T-cell (primary cell): ENCODE data around the gene CAPN11. TPM values are rescaled to one million over a fixed set of nuclear protein-coding genes. Genes with fewer than 3 reads are reported as not detected.
A peak's percentile ranks its signal among the peaks of the same experiment; 100 is the strongest.

ENCODE experiments used
- ATAC-seq, 4 experiments: fragments of 200-7000 bp in 3 of 4; fragments of 150-1000 bp in 1 of 4; cut with Tn5 transposase; replicated peaks in 1 of 4; 1 replicate in 3 of 4; 2 replicates in 1 of 4; pipeline ENCODE4 v1.10.0; 2021; ENCODE audit warnings: moderate library complexity in 3 of 4, mild to moderate bottlenecking in 2 of 4, moderate number of reproducible peaks in 1 of 4
- CTCF ChIA-PET, 2 donors: fragments of 300-600 bp; sonication (Branson Sonifier 250); formaldehyde crosslinking; loops; one replicate each; lab custom pipeline; 2022; ENCODE audit warnings: antibody characterized with exemption in 2 of 2; lab: Charles Lee
- POLR2A ChIA-PET, 2 donors: fragments of 300-600 bp; sonication (Branson Sonifier 250); formaldehyde crosslinking; loops; one replicate each; lab custom pipeline; 2022; ENCODE audit warnings: antibody characterized with exemption in 2 of 2; lab: Charles Lee
- DNase-seq, 35 experiments: peaks; one replicate each; pipeline versions ENCODE4 v3.0.0 to v3.0.0-alpha.2; 2013 to 2023
- H3K27ac ChIP-seq: one replicate; pipeline ENCODE4 v1.5.1; 2013; ENCODE audit warnings: low read length
- H3K27me3 ChIP-seq, 2 experiments: replicated peaks in 1 of 2; 1 replicate in 1 of 2; 2 replicates in 1 of 2; pipeline versions ENCODE4 v1.6.1 to v1.7.0; 2013; ENCODE audit warnings: low read length in 1 of 2, mixed read lengths in 1 of 2; ENCODE audit not compliant: control insufficient read depth in 2 of 2, insufficient read depth in 2 of 2; ENCODE audit errors: extremely low read depth in 1 of 2
- H3K36me3 ChIP-seq, 2 donors: 1 replicate in 1 of 2; 2 replicates in 1 of 2; pipeline versions ENCODE4 v1.6.1 to v1.7.0; 2013; ENCODE audit warnings: low read length in 1 of 2; ENCODE audit not compliant: control insufficient read depth in 2 of 2, insufficient read depth in 1 of 2; ENCODE audit errors: extremely low read depth in 1 of 2
- H3K4me1 ChIP-seq, 2 experiments: 1 replicate in 1 of 2; 2 replicates in 1 of 2; pipeline versions ENCODE4 v1.6.1 to v1.7.0; 2013; ENCODE audit warnings: low read length in 2 of 2, mixed read lengths in 1 of 2; ENCODE audit not compliant: insufficient read depth in 2 of 2, control insufficient read depth in 1 of 2; ENCODE audit errors: extremely low read depth in 1 of 2
- H3K4me3 ChIP-seq, 2 donors: 1 replicate in 1 of 2; 2 replicates in 1 of 2; pipeline versions ENCODE4 v1.5.1 to v1.7.0; 2013; ENCODE audit warnings: mild to moderate bottlenecking in 2 of 2, low read length in 1 of 2, moderate library complexity in 1 of 2; ENCODE audit not compliant: control insufficient read depth in 1 of 2; ENCODE audit errors: extremely low read depth in 1 of 2
- H3K9me3 ChIP-seq: 2 replicates; pipeline ENCODE4 v1.7.0; 2013
- H3K27ac Mint-ChIP-seq, 2 donors: one replicate each; pipeline ENCODE4 v1.8.0; 2020 to 2021; ENCODE audit warnings: mild to moderate bottlenecking in 2 of 2, mixed read lengths in 2 of 2
- H3K27me3 Mint-ChIP-seq, 2 donors: one replicate each; pipeline ENCODE4 v1.8.0; 2021 to 2022; ENCODE audit warnings: mixed read lengths in 2 of 2
- H3K36me3 Mint-ChIP-seq: one replicate; pipeline ENCODE4 v1.8.0; 2021; ENCODE audit warnings: mixed read lengths
- H3K4me1 Mint-ChIP-seq, 3 donors: one replicate each; pipeline ENCODE4 v1.8.0; 2020 to 2022; ENCODE audit warnings: mixed read lengths in 3 of 3, mild to moderate bottlenecking in 1 of 3
- H3K4me3 Mint-ChIP-seq, 3 donors: one replicate each; pipeline ENCODE4 v1.8.0; 2020 to 2022; ENCODE audit warnings: mild to moderate bottlenecking in 3 of 3, mixed read lengths in 3 of 3, moderate library complexity in 3 of 3
- H3K9me3 Mint-ChIP-seq, 3 donors: one replicate each; pipeline ENCODE4 v1.8.0; 2020 to 2022; ENCODE audit warnings: mixed read lengths in 3 of 3
- WGBS: methylation state at CpG from one replicate; pipeline ENCODE4 v1.1.5; 2013; ENCODE audit warnings: missing lambda C conversion rate; ENCODE audit not compliant: insufficient coverage; 5-methylcytosine and 5-hydroxymethylcytosine counted together
- total RNA-seq, 35 experiments: library from RNA in 6 of 35; stranded (reverse) in 6 of 35; fragments of 120-200 nt in 1 of 35; gene quantifications; one replicate each; pipeline versions ENCODE4 v1.2.1 to v1.2.4 and lab custom pipeline; 2013 to 2026

The CAPN11 gene
- total RNA-seq, 5 donors from 2014 or later (not counting 1 experiment from before 2014, with no cell fraction given): 0.79 TPM; not detected in 4

GRCh38 chr6:44122801-44123200 lies 35.8 kb upstream of the CAPN11 start:
- Mint-ChIP-seq H3K4me1 (peaks cover 78 to 80% (median 79%) of the 10 kb centered on the region in 3 donors), H3K27ac (peak overlapping the region; percentile 73 to 80), H3K4me3 (peak overlapping the region; percentile 18 to 97 (median 45)), H3K9me3 (no peaks in the 10 kb centered on the region), H3K36me3 (peaks cover 2% of the 10 kb centered on the region), H3K27me3 (no peaks in the 10 kb centered on the region)
- ATAC-seq (no peak), DNase-seq (peak in 2 of 35 experiments; percentile 14 to 59)
- Histone ChIP-seq H3K4me3 (no peak overlapping the region), H3K4me1 (peaks cover 38 to 55% of the 10 kb centered on the region in 2 experiments), H3K27me3 (no peaks in the 10 kb centered on the region), H3K9me3 (no peaks in the 10 kb centered on the region), H3K27ac (peak overlapping the region; percentile 64), H3K36me3 (peaks cover 0 to 4% of the 10 kb centered on the region in 2 donors)
- WGBS: no CpG with 5 or more reads among the region's 1 CpG
- ChIA-PET POLR2A (interaction anchor here (0.9 to 1.1 kb wide), 2 partner anchors 9 to 28 kb away, joined by 4 read pairs; no protein-coding TSS in a partner anchor), CTCF (no interaction called here)

- CTCF ChIA-PET: interaction anchor here in 1 of 2 donors (1.4 kb wide), 1 partner anchor 27 kb away, joined by 5 read pairs; no protein-coding TSS in a partner anchor
- no peak overlapping the region for H3K4me3 ChIP-seq
- POLR2A ChIA-PET: interaction anchor here in 1 of 2 donors (0.9 kb wide), 1 partner anchor 8 kb away, joined by 4 read pairs; no protein-coding TSS in a partner anchor
- H3K27ac ChIP-seq: peak overlapping the region; percentile 64
- Mint-ChIP-seq H3K27me3 (no peaks in the 10 kb centered on the region), H3K4me3 (peak overlapping the region; percentile 18 to 97 (median 45)), H3K36me3 (no peaks in the 10 kb centered on the region), H3K4me1 (peaks cover 74 to 75% (median 74%) of the 10 kb centered on the region in 3 donors), H3K9me3 (no peaks in the 10 kb centered on the region), H3K27ac (peak overlapping the region; percentile 73 to 80)
- no peaks in the 10 kb centered on the region for H3K9me3 ChIP-seq
- H3K4me1 ChIP-seq: peaks cover 38 to 62% of the 10 kb centered on the region in 2 experiments
- WGBS: no CpG with 5 or more reads among the region's 2 CpGs
- no peaks in the 10 kb centered on the region for H3K36me3 ChIP-seq
- ATAC-seq: no peak
- peak in 1 of 35 experiments; percentile 23 for DNase-seq
- no peaks in the 10 kb centered on the region for H3K27me3 ChIP-seq
Measured at GRCh38 chr6:44123544-44123943, 35.1 kb upstream of the CAPN11 start.

GRCh38 chr6:44126320-44127149 lies 32.1 kb upstream of the CAPN11 start:
- WGBS: 6% methylated on average over 9 of the region's 31 CpGs
- Mint-ChIP-seq H3K4me3 (peak overlapping the region; percentile 88 to 99 (median 97)), H3K4me1 (peaks cover 60 to 64% (median 63%) of the 10 kb centered on the region in 3 donors), H3K9me3 (no peaks in the 10 kb centered on the region), H3K36me3 (no peaks in the 10 kb centered on the region), H3K27me3 (no peaks in the 10 kb centered on the region), H3K27ac (peak overlapping the region; percentile 87 to 91)
- H3K4me3 ChIP-seq: peak overlapping the region; percentile 89 to 92
- POLR2A ChIA-PET: interaction anchor here in 1 of 2 donors (0.6 kb wide), 1 partner anchor 17 kb away, joined by 3 read pairs; no protein-coding TSS in a partner anchor
- H3K27me3 ChIP-seq: no peaks in the 10 kb centered on the region
- no peaks in the 10 kb centered on the region for H3K9me3 ChIP-seq
- peak overlapping the region; percentile 94 for H3K27ac ChIP-seq
- H3K4me1 ChIP-seq: peaks cover 36 to 56% of the 10 kb centered on the region in 2 experiments
- ATAC-seq: peak; percentile 32 to 66 (median 36)
- DNase-seq: peak; percentile 11 to 86 (median 65)
- CTCF ChIA-PET: no interaction called here
- no peaks in the 10 kb centered on the region for H3K36me3 ChIP-seq

DNA sequence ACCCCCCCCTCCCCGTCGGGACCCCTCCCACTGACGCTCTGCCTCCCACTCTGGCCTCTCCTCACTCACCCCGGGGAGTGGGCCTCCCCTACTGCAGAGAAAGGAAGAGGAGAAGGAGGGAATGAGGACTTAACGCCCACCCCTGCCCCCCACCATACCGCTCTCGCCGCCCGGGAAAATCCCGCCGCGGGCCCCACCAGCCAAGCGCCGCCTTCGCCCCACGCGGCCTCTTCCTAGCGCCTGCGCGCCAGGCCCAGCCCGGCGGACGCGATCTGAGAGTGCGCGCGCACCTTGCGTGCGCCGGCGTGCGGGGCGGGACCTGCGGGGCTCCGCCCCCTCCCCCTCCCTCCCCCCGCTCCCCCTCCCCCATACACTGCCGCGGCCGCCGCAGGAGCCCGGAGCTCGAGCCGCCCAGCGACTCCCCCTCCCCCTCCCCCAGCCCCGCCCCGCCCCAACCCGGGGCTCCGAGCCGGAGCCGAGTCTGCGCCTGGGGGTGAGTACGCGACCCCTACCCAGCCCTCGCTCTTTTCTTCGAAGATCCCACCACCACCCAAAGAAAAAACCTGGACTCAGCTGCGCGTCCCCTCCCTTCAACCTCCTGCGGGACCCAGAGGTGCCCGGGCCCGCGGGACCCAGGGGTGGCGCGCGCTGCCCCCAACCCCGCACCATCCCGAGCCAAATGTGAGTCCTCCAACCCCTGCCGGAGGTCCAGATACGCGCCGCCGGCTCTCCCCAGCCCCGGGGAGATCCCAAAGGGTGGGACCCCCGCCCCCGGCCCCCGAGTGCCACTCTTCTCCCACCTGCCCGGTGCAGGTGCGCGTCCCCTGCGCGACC lies 31.2 kb upstream of the CAPN11 start, which contains the start of the genes MRPL14 and TMEM63B:
Gene MRPL14, minus strand, starts transcription at position 267 of the 834 bp plus-strand sequence. CDS start 10,841 bp downstream, outside the sequence.
Gene TMEM63B, plus strand, starts transcription at position 369 of the 834 bp plus-strand sequence. CDS start 7,031 bp downstream, outside the sequence.
- ATAC-seq: peak; percentile 89 to 92 (median 90)
- Histone ChIP-seq H3K4me1 (peaks cover 36 to 48% of the 10 kb centered on the region in 2 experiments), H3K27ac (peak within 1 kb of the TSS; percentile 94), H3K36me3 (no peaks in the 10 kb centered on the region), H3K27me3 (no peaks in the 10 kb centered on the region), H3K9me3 (no peaks in the 10 kb centered on the region), H3K4me3 (peak within 1 kb of the TSS; percentile 89 to 92)
- ChIA-PET POLR2A (interaction anchor here in 1 of 2 donors (0.6 to 0.7 kb wide), 3 partner anchors 18 to 1106 kb away, joined by 3 to 5 read pairs (median 3); no protein-coding TSS in a partner anchor), CTCF (interaction anchor here in 1 of 2 donors (0.6 kb wide), 2 partner anchors 30 to 98 kb away, joined by 3 read pairs; no protein-coding TSS in a partner anchor)
- under 1% methylated on average over 26 of the region's 80 CpGs for WGBS
- Mint-ChIP-seq H3K4me1 (peaks cover 63 to 68% (median 64%) of the 10 kb centered on the region in 3 donors), H3K27me3 (no peaks in the 10 kb centered on the region), H3K4me3 (peak within 1 kb of the TSS; percentile 88 to 99 (median 97)), H3K27ac (peak within 1 kb of the TSS; percentile 87 to 91), H3K36me3 (no peaks in the 10 kb centered on the region), H3K9me3 (no peaks in the 10 kb centered on the region)
- peak; percentile 80 to 96 (median 86) for DNase-seq

- Mint-ChIP-seq H3K9me3 (no peaks in the 10 kb centered on the region), H3K4me1 (peaks cover 60 to 64% (median 60%) of the 10 kb centered on the region in 3 donors), H3K27ac (peak overlapping the region in 1 of 2 donors; percentile 39), H3K4me3 (peak overlapping the region; percentile 71 to 97 (median 76)), H3K27me3 (no peaks in the 10 kb centered on the region), H3K36me3 (no peaks in the 10 kb centered on the region)
- peak overlapping the region; percentile 84 to 86 for H3K4me3 ChIP-seq
- H3K27ac ChIP-seq: no peak overlapping the region
- no peaks in the 10 kb centered on the region for H3K36me3 ChIP-seq
- DNase-seq (peak in 8 of 35 experiments; percentile 7 to 29 (median 16)), ATAC-seq (no peak)
- no peaks in the 10 kb centered on the region for H3K9me3 ChIP-seq
- no peaks in the 10 kb centered on the region for H3K27me3 ChIP-seq
- peaks cover 27 to 43% of the 10 kb centered on the region in 2 experiments for H3K4me1 ChIP-seq
- WGBS: 15% methylated on average over 45 of the region's 49 CpGs
- ChIA-PET CTCF (interaction anchor here in 1 of 2 donors (0.6 kb wide), 1 partner anchor 29 kb away, joined by 3 read pairs; no protein-coding TSS in a partner anchor), POLR2A (interaction anchor here in 1 of 2 donors (0.6 to 0.7 kb wide), 3 partner anchors 55 to 1107 kb away, joined by 3 to 11 read pairs (median 5); no protein-coding TSS in a partner anchor)
Measured at GRCh38 chr6:44128020-44128917, 30.4 kb upstream of the CAPN11 start.
